Lower lobe of right lung (tissue), 2 donors: Measurements from ENCODE around the gene THEMIS. TPM values are rescaled to one million over a fixed set of nuclear protein-coding genes. Genes with fewer than 3 reads are reported as not detected.

Experiments
- ATAC-seq, 2 donors: fragments of 200-7000 bp; cut with Tn5 transposase; one replicate each; pipeline ENCODE4 v1.9.1; 2020 to 2022; ENCODE audit warnings: mild to moderate bottlenecking in 2 of 2, moderate library complexity in 2 of 2
- DNase-seq: peaks from one replicate; pipeline ENCODE4 v3.0.0-alpha.2; 2020
- H3K27ac ChIP-seq: fragments of 200-600 bp; one replicate; pipeline ENCODE4 v1.8.0; 2022
- H3K27me3 ChIP-seq: fragments of 200-600 bp; one replicate; pipeline ENCODE4 v1.8.0; 2022; ENCODE audit warnings: low read depth
- H3K36me3 ChIP-seq: fragments of 200-600 bp; one replicate; pipeline ENCODE4 v1.8.0; 2022; ENCODE audit warnings: mild to moderate bottlenecking
- H3K4me1 ChIP-seq: fragments of 200-600 bp; one replicate; pipeline ENCODE4 v1.8.0; 2022
- H3K4me3 ChIP-seq: fragments of 200-600 bp; one replicate; pipeline ENCODE4 v1.8.0; 2022; ENCODE audit warnings: mild to moderate bottlenecking
- H3K9me3 ChIP-seq: fragments of 200-600 bp; one replicate; pipeline ENCODE4 v1.8.0; 2022
- intact Hi-C: fragments of 100-400 bp; cut with DNase I; formaldehyde crosslinking; loops from one replicate; pipeline ENCODE4 v1.11.0; 2022
- total RNA-seq: library from RNA; stranded (reverse); fragmentation: NEBNext Ultra II Directional; extraction: Animal tissue kit (Norgen Biotek cat#: 25700); gene quantifications from one replicate; pipeline ENCODE4 v1.2.1, GENCODE V29; 2021
- TF ChIP-seq, protein P1 (sequence below): fragments of 200-600 bp; IDR thresholded peaks from one replicate; pipeline ENCODE4 v1.8.0; 2022; ENCODE audit warnings: antibody characterized with exemption, mild to moderate bottlenecking
- donor health status: DM: no; HTN: yes; CAD: no; lungs with severe emphysema.

The THEMIS gene
- total RNA-seq, 1 donor from 2014 or later = 1.8 TPM

DNA sequence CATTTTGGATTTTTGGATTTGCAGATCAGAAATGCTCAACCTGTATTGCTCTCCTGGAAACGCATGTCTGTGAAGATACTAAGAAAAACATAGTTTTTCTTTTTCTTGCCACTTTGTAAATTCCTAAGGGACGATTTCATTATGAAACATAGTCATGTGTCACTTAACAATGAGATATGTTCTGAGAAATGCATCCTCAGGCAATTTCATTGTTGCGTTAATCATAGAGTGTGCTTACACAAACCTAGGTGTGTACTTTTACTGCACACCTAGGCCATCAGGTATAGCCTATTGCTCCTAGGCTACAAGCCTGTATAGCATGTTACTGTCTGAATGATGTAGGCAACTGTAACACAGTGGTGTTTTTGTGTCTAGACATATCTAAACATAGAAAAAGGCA lies 13.4 kb upstream of the THEMIS start:
- intact Hi-C loops = no loop called here
- no peak for DNase-seq
- H3K27me3 ChIP-seq = no peaks in the 10 kb centered on the region

DNA sequence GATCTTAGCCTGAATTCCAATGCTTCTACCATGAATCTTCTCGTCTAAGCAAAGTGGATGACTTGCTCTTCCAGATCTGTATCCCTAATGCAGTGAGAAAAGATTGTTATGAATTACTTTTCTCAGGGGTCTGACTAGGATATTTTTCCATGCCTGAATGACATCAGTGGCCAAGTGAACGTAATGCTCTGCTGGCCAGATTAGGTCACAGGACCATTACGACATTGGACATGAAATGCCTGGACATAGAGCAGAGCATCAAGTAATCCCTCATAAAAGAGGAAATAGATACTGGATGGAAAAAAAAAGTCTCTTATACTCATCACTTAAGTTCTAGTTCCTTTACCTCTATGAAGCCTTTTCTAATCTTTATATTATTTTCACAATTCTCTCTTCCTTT lies 12.1 kb upstream of the THEMIS start:
- no peak for DNase-seq
- Histone ChIP-seq H3K27me3 (no peaks in the 10 kb centered on the region), H3K27ac (no peak overlapping the region), H3K4me3 (no peak overlapping the region), H3K36me3 (no peaks in the 10 kb centered on the region), H3K4me1 (no peaks in the 10 kb centered on the region), H3K9me3 (no peaks in the 10 kb centered on the region)
- no peak for ATAC-seq
- TF ChIP-seq, protein P1, sequence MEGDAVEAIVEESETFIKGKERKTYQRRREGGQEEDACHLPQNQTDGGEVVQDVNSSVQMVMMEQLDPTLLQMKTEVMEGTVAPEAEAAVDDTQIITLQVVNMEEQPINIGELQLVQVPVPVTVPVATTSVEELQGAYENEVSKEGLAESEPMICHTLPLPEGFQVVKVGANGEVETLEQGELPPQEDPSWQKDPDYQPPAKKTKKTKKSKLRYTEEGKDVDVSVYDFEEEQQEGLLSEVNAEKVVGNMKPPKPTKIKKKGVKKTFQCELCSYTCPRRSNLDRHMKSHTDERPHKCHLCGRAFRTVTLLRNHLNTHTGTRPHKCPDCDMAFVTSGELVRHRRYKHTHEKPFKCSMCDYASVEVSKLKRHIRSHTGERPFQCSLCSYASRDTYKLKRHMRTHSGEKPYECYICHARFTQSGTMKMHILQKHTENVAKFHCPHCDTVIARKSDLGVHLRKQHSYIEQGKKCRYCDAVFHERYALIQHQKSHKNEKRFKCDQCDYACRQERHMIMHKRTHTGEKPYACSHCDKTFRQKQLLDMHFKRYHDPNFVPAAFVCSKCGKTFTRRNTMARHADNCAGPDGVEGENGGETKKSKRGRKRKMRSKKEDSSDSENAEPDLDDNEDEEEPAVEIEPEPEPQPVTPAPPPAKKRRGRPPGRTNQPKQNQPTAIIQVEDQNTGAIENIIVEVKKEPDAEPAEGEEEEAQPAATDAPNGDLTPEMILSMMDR = no peak
- intact Hi-C loops = no loop called here

More for the DNA sequence above, 13.4 kb upstream of the THEMIS start:
- Histone ChIP-seq H3K36me3 (no peaks in the 10 kb centered on the region), H3K4me3 (no peak overlapping the region), H3K27ac (no peak overlapping the region), H3K9me3 (no peaks in the 10 kb centered on the region), H3K4me1 (no peaks in the 10 kb centered on the region)
- TF ChIP-seq, protein P1 = no peak
- no peak for ATAC-seq

DNA sequence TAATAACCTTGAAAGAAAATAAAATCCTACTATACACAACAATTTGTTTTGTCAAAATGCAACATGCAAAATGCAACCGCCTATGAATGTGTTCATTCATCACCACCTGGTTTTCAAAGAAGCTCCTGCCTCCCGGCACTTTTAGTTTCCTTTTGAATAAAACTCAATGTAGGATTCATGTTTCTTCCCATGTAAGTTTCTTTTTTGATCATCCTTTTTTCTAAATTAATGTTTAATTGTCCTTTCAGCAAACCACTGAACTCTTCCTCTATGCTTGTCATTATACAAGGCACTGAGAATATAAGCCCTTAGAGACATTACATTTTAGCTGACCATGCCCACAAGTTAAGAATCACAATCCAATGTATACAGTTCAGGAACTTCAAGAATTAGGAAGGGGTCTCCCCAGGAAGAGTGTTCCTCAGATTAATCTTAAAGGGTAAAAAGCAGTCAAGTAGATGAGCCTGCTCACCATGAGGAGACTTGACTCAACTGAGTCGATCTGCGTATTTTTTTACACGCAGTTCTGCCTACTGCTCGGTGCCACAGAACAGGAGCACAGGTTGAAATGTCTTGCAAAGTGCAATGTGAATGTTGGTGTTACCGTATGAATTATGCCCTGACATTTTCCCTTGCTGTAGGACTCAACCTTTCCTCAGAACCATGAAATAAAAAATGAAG lies 7.2 kb upstream of the THEMIS start:
- no peaks in the 10 kb centered on the region for H3K4me1 ChIP-seq
- H3K27ac ChIP-seq = no peak overlapping the region
- no peaks in the 10 kb centered on the region for H3K36me3 ChIP-seq
- TF ChIP-seq, protein P1 = no peak
- H3K4me3 ChIP-seq = no peak overlapping the region
- DNase-seq (no peak), ATAC-seq (no peak)
- H3K9me3 ChIP-seq = no peaks in the 10 kb centered on the region
- intact Hi-C loops = no loop called here
- no peaks in the 10 kb centered on the region for H3K27me3 ChIP-seq

DNA sequence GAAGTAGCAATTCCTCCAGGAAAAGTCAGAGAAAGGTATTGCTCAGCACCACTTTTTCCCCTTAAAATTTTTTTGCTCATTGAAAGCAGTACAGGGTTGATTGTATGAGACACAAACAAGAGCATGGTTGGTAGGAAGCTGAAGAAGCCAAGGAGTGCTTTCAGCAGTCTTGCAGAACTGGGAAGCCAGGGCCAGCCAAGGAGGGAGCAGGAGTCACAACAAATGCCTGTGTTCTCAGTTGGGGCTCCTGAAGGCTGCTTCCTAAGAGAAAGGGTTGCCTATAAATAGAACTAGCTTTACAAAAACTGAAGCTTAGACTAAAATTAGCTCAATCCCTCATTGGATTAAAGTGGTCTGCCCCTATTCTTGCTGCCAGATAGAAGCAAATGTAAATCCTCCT lies 3.3 kb upstream of the THEMIS start:
- Histone ChIP-seq H3K4me1 (no peaks in the 10 kb centered on the region), H3K9me3 (no peaks in the 10 kb centered on the region), H3K4me3 (no peak overlapping the region), H3K36me3 (no peaks in the 10 kb centered on the region), H3K27me3 (no peaks in the 10 kb centered on the region), H3K27ac (no peak overlapping the region)
- ATAC-seq = no peak
- intact Hi-C loops = no loop called here
- TF ChIP-seq, protein P1 = no peak
- no peak for DNase-seq

DNA sequence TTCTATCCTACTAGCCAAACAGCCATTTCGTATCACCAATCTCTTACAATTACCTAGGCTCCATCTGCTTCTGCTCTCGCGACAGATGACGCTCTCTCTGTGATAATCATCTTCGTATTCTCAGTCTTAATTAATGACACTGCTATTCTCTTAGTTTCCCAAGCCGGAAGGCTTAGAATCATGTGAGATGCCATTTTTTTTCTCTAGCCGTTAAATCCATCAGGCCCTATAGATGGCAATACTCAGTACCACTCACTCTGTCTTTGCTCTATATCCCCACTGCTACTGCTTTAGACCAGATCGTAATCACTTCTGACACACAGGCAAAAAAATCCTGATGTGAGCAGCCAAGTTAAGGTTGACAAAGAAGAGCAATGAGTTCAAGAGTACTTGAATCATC lies 2.1 kb upstream of the THEMIS start:
- Histone ChIP-seq H3K9me3 (no peaks in the 10 kb centered on the region), H3K4me1 (no peaks in the 10 kb centered on the region), H3K36me3 (no peaks in the 10 kb centered on the region), H3K27ac (no peak overlapping the region), H3K4me3 (no peak overlapping the region), H3K27me3 (no peaks in the 10 kb centered on the region)
- ATAC-seq (no peak), DNase-seq (no peak)
- TF ChIP-seq, protein P1 = no peak
- intact Hi-C loops = no loop called here
